Keratinocyte (primary cell): ENCODE data around the gene ACER3.

ENCODE experiments used
- CTCF ChIP-seq, 3 experiments: IDR thresholded peaks in 1 of 3; conservative IDR thresholded peaks in 1 of 3; optimal IDR thresholded peaks in 1 of 3; 2 replicates in 2 of 3; 3 replicates in 1 of 3; pipeline versions ENCODE3 to v1.5.1; 2011; ENCODE audit warnings: low read length in 3 of 3, mild to moderate bottlenecking in 3 of 3, moderate library complexity in 2 of 3, control low read depth in 1 of 3, inconsistent platforms in 1 of 3; ENCODE audit not compliant: insufficient read depth in 2 of 3; ENCODE audit errors: extremely low read depth in 1 of 3
- EZH2 ChIP-seq: IDR thresholded peaks from one replicate; pipeline ENCODE4 v1.6.1; 2012; ENCODE audit warnings: inconsistent platforms, mild to moderate bottlenecking, low read length, moderate library complexity

DNA sequence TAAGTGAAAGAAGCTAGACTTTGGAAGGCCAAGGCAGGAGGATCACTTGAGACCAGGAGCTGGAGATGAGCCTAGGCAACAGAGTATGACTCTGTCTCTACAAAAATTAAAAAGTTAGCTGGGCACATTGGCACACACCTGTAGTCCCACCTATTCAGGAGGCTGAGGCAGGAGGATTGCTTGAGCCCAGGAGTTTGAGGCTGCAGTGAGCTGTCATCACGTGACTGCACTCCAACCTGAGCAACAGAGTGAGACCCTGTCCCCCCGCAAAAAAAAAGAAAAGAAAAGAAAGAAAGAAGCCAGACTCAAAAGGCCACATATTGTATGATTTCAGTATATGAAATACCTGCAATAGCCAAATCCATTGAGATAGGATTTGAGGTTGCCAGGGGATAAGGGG, 198.2 kb downstream of the ACER3 start:
- TF ChIP-seq CTCF (optimal IDR thresholded peaks at IDR 0.05 in 1 of 3, IDR thresholded peaks at IDR 0.05 in 1 of 3, conservative IDR thresholded peaks at IDR 0.05 in 1 of 3; ENCODE audit: extremely low read depth in 1 of 3, insufficient read depth in 2 of 3, low read length in 3 of 3), result no peak
- TF ChIP-seq EZH2, result no peak
